Stimulated activated CD4-positive, alpha-beta T cell treated with anti-CD3 and anti-CD28 coated beads, Interleukin-12 subunit alpha, Interleukin-12 subunit beta, amount 100 ng/mL, for 4 hours (primary cell): ENCODE results near the gene CHD9.
"Not testable (repeated sequence)": the region's sequence is repeated elsewhere in the genome, so short reads cannot be mapped to it uniquely, and the experiment has no call there.

Source experiments
- DNase-seq: peaks from one replicate; pipeline ENCODE4 v3.0.0-alpha.2; 2020

The CHD9 gene

DNA sequence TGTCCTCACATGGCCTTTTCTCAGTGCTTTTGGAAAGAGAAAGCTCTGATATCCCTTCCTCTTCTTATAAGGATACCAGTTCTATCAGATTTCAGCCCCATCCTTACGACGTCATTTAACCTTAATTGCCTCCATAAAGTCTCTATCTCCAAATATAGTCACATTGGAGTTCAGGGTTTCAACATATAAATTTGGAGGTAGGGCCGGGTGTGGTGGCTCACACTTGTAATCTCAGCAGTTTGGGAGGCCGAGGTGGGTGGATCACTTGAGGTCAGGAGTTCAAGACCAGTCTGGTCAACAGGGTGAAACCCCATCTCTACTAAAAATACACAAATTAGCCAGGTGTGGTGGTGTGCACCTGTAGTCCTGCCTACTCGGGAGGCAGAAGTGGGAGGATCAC, 7.3 kb upstream of the CHD9 start:
- not testable (repeated sequence) for DNase-seq

DNA sequence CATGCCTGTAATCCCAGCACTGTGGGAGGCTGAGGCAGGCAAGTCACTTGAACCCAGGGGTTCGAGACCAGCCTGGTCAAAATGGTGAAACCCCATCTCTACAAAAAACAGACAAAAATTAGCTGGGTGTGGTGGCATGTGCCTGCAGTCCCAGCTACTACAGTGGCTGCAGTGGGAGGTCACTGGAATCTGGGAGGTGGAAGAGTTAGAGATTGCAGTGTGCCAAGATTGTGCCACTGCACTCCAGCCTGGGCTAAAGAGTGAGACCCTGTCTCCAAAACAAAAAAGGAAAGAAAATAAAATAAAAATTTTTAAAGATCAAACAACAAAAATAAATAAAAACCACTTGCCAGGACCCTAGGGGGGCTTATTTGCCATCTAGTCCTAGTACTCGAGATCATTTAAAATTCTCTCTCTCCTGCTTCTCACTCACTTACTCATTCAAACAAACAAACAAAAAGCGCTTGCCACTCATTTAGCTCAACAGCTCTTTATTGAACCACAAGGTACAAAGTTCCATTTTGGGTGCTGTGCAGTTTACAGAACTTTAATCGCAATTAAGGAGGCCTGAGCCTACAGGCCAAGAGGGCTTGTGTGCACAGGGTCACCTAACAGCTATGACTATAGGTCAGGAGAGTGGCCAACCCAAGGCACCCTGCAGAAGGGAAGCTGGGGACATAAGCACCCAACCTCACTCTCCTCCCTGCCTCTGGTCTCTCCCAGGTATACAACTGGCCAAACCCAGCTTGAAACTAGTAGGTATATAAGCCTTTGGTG, 6.5 kb upstream of the CHD9 start:
- DNase-seq = no peak

DNA sequence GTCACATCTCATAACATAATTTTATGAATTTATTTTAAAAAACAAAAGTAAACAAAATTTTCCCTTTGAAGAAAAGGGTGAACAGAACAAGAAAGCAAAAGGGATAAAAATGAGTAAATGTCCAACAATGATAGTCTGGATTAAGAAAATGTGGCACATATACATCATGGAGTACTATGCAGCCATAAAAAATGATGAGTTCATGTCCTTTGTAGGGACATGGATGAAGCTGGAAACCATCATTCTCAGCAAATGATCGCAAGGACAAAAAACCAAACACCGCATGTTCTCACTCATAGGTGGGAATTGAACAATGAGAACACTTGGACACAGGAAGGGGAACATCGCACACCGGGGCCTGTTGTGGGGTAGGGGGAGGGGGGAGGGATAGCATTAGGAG, 3.5 kb upstream of the CHD9 start:
- not testable (repeated sequence) for DNase-seq

DNA sequence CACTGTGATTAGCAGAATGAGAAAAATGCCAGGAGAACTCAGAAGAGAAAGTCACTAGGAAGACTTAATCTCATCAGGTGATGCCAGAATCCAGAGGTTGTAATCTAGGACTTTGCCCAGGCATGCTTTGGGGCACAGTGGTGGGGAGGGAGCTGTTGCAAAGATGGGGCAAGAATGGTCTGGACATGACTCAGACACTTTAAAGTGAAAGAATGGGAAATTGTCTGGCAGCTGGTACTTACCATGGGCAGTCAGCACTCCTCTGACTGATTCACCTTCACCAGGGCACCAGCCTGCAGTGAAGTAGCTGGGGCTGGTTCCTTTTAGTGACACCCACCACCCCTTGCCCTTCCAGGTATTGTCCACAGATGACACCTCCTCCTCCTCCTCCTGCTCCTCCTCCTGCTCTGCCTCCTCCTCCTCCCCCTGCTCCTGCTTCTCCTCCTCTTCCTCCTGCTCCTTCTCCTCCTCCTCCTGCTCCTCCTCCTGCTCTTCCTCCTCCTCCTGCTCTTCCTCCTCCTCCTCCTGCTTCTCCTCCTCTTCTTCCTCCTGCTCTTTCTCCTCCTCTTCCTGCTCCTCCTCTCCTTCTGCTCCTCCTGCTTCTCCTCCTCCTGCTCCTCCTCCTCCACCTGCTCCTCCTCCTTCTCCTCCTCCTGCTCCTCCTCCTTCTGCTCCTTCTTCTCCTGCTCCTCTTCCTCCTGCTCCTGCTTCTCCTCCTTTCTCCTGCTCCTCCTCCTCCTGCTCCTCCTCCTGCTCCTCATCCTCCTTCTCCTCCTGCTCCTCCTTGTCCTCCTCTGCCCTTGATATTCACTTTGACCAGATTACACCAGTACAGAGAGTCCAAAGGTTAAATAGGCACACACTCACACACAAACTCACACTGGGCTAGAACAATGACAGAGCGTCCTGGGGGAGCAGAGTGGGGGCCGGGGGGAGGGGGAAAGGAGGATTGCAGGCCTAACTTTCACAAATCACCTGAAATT, 2.0 kb upstream of the CHD9 start, which contains the start of gene CHD9NB:
CHD9NB (minus strand) TSS at position 379 of the 983 bp plus-strand sequence. CDS start 8,739 bp downstream, outside the sequence.
- no peak for DNase-seq

DNA sequence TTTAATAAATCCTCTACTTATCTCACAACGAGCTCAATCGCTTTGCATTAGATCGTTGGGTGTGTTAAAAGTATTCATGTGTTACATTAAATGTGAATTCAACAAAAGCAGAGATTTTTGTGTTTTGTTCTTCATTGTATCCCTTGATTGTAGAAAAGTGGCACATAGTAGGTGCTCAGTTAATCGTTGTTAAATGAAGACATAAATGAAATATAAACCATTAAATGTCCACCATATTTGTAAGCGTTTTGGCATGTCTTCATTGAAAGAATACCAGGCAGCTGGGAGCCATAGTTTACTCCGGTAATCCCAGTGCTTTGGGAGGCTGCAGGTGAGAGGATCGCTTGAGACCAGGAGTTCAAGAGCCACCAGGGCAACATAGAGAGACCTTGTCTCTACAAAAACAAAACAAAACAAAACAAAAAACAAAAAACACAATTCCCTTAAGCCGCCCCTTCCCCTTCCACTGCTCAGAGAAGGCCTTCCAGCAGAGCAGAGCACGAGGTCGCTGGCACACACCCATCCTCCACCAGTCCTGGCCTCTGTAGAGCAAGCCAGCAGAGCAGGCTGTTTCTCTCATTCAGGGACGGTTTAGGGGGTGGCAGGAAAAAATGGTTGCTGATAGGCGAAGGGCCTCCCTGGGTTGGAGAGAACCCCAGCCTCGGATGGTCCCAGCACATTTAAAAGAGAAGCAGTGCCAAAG, 673 bp upstream of the CHD9 start:
- no peak for DNase-seq

DNA sequence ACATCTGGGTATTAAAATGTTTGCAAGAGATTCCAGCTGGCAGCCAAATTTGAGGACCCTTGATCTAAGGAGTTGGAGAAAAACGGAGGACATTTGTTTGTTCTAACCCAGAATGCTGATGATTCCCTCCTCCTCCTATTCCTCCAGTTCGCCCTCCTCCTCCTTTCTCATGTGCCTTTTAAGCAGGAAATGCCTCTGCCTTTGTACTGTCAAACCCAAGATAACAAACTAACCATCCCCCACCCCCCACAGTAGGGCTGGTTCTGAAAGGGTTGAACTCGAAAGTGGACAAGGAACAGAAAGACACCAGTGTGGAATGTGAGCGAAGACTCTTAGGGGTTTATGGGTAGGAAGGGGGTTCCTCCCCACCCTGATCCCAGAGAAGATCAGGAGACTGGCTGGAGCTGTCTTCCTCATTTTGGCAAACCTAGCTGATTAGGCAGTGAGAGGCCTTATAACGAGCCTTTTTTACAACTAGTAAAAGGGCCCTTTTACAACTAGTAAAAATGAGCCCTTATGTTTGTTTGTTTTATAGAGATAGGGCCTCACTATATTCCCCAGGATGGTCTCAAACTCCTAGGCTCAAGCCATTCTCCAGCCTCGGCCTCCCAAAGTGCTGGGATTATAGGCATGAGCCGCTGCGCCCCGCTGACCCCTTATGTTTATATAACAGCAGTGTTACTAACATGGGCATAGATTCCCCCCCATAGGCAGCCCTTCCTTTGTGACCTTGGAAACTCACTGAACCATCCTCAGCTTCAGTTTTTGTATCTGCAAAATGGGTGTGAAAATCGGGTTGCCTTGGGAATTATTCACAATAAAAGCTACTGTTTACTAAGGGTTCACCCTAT, 975 bp downstream of the CHD9 start:
- DNase-seq = no peak

DNA sequence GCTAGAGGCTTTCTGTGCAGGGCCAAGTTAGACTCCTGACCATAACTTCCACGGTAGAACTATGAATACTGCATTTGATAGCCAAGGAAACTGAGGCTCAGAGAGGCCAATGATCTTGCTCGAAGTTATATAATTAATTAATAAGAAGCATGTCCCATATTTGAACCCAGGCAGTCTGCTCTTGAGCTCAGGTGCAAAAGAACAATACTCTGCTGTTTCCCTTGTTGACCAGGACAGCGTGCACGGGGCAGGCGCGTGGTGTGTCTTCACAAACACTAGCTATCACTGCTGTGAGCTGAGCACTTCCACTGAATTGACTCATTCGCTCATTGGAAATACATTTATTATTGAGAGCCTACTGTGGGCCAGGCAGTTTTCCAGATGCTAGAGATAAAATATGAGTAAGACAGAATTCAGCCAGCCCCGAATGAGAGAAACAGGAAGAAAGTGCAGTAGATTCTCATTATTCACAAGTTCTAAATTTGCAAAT, 1.6 kb downstream of the CHD9 start:
- DNase-seq = no peak

DNA sequence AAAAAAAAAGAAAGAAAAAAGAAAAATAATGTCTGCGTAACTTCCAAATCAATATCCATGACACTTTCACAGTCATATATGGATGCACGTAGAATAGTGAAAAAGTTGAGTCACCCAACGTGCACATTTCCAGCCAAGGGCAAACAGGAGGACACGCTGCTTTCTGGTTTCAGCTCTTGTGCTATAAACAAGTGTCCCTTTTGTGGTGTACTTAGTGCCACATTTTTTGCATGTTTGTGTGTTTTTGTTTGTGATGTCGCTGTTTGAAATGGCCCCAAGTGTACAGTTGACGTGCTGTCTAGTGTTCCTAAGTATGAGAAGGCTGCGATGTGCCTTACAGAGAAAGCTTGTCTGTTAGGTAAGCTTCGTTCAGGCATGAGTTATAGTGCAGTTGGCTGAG, 2.9 kb downstream of the CHD9 start:
- DNase-seq = no peak

DNA sequence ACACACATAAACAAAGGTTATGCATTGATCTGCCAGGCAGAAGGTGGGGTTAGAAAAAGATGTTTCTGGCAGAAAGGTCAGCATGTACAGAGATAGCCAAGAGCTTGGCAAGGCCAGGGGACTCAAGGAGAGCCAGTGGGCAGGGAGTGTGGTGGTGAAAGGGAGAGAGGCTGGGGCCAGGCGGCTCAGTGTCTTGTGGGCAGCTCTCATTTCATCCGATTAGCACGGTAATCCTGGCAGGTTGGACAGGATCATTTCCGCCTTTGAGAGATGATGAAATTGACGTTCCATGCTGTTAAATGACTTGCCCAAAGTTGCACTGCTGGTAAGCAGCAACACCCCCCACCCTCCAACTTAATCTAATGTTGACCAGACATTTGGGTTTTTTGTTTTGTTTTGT, 3.6 kb downstream of the CHD9 start:
- DNase-seq = no peak

DNA sequence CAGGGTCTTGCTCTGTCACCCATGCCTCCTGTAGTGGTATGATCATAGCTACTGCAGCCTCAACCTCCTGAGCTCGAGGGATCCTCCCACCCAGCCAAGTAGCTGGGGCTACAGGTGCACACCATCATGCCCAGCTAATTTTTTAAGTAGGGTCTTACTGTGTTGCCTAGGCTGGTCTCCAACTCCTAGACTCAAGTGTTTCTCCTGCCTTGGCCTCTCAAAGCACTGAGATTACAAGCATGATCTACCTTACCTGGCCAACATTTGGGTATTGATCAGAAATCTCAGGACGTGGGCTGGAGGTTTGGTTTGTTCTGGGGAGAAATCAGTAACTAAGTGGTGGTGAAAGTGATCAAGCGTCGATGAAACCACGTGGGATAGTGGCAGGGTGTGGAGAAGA, 4.1 kb downstream of the CHD9 start:
- DNase-seq = no peak

DNA sequence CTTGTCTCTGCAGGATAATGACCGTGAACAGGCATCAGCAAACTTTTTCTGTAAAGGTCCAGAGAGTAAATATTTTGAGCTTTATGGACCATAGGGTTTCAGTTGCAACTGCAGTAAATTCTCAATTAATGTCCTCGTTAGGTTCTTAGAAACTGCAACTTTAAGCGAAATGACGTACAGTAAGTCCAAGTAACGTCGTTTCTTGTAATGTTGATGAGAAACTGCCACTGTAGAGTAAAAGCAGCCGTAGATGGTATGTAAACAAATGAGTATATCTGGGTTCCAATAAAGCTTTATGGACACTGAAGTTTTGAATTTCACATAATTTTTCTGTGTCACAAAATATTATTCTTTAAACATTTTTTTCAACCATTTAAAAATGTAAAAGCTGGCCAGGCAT, 4.9 kb downstream of the CHD9 start:
- no peak for DNase-seq

DNA sequence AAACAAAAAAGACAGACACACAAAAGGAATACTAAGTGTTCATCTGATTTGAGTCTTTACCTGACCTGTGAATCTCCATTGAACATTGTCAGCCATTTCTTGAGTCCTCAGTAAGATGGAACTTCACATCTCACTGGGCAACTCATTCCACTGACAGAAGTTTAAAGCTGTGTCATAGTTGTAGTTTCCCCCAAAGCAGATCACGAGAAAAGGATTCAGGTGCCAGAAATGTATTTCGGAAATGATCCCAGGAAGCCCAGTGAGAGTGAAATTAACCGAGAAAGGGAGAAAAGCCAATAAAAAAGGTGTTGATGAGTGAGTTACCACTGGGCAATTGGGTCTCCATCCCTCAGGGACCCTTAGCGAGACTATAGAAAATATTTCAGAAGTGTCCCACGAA, 6.5 kb downstream of the CHD9 start:
- DNase-seq = no peak

DNA sequence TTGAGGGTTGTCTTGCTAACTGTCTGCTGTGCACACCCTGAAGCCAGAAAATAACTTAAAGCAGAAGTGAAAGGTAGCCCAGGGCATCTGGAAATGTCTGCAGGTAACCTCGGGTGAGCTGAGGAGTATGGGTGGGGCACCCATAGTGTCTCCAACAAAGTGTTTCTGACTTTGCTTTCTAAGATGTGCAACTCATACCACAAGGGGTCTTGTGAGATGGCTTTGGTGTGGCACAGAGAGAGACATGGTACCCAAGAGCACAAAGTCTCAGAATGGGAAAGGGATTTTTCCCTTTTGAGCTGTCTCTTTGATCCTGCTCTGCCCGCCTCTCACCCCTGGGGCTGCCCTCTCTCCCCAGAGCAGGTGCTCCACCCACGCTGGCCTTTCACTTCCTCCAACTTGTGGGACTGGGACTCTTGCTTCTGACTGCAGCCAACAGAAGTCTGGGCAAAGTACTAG, 6.9 kb downstream of the CHD9 start:
- peak; percentile 12 for DNase-seq

DNA sequence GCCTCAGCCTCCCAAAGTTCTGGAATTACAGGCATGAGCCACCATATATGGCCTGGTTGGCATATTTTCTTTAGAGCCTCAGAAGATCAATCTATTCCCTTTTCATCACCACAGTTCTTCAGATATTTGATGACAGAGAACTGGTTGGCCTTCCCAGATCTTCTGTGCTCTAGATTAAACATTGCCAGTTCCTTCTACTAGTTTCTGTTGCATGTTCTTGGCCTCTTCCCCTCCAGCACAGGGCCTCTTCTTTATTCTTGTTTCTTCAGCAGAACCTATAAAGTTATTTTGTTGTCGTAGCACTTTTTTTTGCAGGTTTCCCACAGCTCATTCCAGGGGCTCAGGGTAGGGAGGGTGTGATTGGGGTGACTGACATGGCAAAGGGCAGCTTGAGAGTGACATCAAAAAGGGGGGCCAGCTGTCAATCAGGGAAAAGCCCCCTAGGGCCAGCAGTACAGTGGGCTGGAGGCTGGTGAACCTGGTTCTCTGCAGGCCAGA, 9.3 kb downstream of the CHD9 start:
- DNase-seq = no peak

DNA sequence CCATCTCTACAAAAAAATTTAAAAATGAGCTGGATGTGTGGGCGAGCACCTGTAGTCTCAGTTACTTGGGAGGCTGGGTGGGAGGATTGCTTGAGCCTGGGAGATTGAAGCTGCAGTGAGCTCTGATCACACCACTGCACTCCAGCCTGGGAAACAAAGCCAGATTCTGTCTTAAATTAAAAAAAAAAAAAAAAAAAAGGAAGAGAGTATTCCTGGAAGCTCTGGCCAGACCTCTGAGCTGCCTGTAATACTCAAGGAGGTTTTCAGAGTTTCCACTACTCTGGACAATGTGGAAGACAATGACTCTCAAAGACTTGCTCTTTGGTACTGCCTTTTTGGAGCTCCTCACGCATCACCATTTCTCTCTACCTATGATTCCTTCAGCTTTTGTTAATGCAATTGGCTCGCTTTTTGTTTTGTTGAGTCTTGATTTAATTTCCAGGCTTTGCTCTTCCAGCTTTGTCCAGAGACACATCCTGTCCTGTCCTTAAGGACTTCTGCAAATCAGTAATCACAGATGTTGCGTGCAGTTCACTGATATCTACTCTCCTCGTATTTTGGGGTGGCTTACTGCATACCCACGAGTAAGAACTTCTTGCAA, 10.8 kb downstream of the CHD9 start:
- no peak for DNase-seq

DNA sequence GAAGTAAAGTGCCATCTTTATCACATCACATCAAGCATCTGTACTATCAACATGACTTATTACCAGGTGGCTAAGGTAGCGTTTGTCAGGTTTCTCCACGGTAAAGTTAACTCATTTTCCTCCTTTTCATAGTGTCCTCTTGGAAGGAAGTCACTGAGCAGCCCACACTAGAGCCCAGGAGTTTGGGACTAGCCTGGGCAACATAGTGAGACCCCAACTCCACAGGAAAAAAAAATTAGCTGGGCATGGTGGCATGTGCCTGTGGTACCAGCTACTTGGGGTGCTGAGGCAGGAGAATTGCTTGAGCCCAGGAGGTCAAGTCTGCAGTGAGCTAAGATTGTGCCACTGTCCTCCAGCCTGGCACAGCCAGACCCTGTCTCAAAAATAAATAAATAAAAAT, 12.9 kb downstream of the CHD9 start:
- no peak for DNase-seq

DNA sequence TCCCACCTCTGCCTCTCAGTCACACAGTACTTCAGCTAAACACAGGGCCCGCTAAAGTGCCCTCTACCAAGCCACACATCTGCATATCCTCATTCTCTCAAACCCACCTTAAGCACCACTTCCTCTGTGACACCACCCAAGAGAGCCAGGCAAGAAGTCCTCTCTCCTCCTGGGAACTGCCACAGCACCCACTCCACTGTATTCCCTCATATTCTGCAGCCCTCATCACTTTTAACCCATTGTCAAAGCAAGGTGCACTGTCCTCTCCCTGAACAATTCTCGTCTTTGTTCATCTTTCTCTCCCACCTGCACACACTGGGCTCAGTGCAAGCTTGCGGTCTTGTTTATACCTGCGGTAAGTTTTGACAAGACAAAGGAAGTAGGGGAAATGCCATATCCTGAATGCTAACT, 13.6 kb downstream of the CHD9 start:
- DNase-seq = no peak

DNA sequence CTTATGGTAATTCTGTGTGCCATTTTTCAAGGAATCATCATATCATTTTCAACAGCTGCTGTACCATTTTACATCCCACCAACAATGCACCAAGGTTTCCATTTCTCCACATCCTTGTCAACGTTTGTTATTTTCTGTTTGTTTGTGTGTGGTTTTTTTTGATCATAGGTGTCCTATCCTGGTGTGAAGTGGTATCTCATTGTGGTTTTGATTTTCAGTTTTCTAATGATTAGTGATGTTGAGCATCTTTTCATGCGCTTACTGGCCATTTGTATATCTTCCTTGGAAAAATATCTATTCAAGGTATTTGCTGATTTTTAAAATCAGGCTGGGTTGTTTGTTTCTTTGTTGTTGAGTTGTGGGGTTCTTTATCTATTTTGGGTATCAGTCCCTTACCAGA, 15.0 kb downstream of the CHD9 start:
- no peak for DNase-seq

DNA sequence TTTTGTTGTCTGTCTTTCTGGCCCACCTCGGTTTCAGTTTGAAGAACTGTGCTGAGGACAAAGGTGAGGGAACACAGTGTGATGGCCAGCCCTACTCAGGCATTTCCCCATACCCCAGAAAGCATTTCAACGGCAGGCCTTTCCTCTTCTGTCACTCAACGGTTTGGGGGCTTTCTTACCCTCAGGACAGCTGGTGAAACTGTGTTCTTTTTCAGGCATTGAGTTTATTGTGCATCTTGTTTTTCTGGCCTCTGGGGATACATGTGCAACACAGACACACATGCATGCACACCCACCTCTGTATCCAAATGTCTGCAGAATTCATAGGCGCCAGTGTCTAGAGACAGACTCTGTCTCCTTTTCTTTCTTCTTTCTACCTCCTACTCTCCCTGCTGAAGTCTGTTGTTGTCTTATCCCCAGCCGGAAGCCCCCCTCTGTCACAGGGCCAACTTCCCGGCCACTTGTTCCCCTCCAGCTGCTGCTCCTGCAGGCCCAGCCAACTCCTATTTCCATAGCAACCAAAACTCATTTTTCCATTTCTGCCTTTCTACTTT, 17.0 kb downstream of the CHD9 start:
- DNase-seq = no peak

DNA sequence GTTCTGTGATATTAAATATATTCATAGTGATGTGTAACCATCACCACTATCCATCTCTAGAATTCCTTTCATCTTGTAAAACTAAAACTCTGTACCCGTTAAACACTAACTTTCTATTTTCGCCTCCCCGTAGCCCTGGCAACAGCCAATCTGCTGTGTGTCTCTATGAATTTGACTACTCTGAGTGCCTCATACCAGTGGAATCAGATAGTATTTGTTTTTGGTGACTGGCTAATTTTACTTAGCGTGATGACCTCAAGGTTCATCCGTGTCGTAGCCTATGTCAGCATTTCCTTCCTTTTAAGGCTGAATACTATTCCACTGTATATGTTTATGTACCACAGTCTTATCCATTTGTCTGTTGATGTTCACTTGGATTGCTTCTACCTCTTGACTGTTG, 18.2 kb downstream of the CHD9 start:
- DNase-seq = no peak

DNA sequence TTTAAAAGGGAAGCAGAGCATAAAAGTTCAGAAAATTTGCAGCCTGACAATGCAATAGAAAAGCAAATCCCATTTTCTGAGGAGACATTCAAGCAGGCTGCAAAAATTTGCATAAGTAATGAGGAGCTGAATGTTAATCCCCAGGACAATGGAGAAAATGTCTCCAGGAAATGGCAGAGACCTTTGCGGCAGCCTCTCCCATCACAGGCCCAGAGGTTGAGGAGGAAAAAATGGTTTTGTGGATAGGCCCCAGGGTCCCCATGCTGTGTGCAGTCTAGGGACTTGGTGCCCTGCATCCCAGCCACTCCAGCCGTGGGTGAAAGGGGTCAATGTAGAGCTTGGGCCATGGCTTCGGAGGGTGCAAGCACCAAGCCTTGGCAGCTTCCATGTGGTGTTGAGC, 19.5 kb downstream of the CHD9 start:
- DNase-seq = not testable (repeated sequence)
